Neural progenitor cell (in vitro differentiated cells): Measurements from ENCODE around the gene TPP2.

ENCODE experiments used
- EZH2 ChIP-seq: fragments of 200-600 bp; sonication (generic); IDR thresholded peaks from 2 replicates; pipeline ENCODE4 v1.6.1; 2017; ENCODE audit warnings: antibody characterized with exemption, mild to moderate bottlenecking, moderate library complexity
- TF ChIP-seq, protein P1 (sequence below): fragments of 200-600 bp; sonication (generic); IDR thresholded peaks from 2 replicates; pipeline ENCODE4 v1.5.1; 2017; ENCODE audit warnings: antibody characterized with exemption, mild to moderate bottlenecking

DNA sequence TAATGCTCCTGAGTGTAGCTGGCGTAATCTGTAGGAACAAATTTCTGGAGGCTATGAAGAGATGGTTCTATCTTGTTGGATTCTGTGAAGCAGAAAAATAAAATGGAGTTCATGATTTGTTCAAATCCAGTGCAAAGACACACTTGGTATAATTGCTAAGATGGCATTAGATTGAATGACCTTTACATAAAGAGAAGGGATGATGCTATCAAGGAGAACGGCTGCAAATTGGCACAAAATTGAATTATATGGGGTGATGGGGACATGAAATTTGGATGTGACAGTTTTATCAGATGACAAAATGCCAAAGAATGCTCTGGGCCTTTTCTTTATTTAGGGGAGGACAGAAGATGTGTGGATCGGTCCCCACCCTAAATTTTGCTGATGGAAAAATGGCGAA lies 94.1 kb downstream of the TPP2 start:
- TF ChIP-seq, protein P1, sequence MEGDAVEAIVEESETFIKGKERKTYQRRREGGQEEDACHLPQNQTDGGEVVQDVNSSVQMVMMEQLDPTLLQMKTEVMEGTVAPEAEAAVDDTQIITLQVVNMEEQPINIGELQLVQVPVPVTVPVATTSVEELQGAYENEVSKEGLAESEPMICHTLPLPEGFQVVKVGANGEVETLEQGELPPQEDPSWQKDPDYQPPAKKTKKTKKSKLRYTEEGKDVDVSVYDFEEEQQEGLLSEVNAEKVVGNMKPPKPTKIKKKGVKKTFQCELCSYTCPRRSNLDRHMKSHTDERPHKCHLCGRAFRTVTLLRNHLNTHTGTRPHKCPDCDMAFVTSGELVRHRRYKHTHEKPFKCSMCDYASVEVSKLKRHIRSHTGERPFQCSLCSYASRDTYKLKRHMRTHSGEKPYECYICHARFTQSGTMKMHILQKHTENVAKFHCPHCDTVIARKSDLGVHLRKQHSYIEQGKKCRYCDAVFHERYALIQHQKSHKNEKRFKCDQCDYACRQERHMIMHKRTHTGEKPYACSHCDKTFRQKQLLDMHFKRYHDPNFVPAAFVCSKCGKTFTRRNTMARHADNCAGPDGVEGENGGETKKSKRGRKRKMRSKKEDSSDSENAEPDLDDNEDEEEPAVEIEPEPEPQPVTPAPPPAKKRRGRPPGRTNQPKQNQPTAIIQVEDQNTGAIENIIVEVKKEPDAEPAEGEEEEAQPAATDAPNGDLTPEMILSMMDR, result no peak
- TF ChIP-seq EZH2, result no peak
